OCI-LY7 (cell line): ENCODE results near the gene RAB5IF.

Source experiments
- CTCF ChIP-seq: fragments of 200-600 bp; sonication (generic); conservative IDR thresholded peaks from 2 replicates; pipeline ENCODE4 v1.5.1; 2014; ENCODE audit warnings: mild to moderate bottlenecking, antibody characterized with exemption, low read length, moderate library complexity, mixed read lengths
- EZH2phosphoT487 ChIP-seq: fragments of 200-600 bp; sonication (generic); IDR thresholded peaks from 2 replicates; pipeline ENCODE4 v1.6.1; 2018; ENCODE audit warnings: low read depth, borderline replicate concordance, mild to moderate bottlenecking, mixed run types, antibody characterized with exemption, low read length, moderate library complexity, mixed read lengths

DNA sequence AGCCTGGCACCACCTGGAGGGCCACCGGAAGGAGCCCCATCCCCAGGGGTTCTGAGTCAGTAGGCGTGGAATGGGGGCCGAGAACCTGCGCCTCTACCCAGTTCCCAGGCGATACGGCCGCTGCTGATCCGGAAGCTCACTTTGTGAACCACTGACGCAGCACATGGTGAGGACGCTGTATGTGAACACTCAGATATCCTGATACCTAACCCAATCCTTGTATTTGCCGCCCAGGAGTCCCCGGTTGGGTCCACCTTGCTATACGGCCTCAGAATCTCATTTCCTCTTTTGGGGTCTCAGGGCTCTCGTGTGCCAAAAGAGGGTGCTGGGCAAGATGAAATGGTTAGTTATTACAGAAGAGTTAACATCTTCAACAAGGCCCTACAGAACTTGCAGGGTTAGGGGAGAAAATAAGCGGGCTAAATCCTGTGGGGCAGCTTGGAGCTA, 604 bp upstream of the RAB5IF start:
- no peak for TF ChIP-seq CTCF
- TF ChIP-seq EZH2phosphoT487 = no peak
